ENCODE data around the gene TBC1D4. TPM values are rescaled to one million over a fixed set of nuclear protein-coding genes. Genes with fewer than 3 reads are reported as not detected.

Gene TBC1D4
- total and polyA plus RNA-seq, 2 donors (not counting 1 experiment from before 2014, with no cell fraction given): 10.3 to 15.4 TPM

- no peak overlapping the region for H3K9ac ChIP-seq (ENCODE audit: insufficient read depth, low read length)
- peaks cover 4% of the 10 kb centered on the region for H3K4me1 ChIP-seq (ENCODE audit: control insufficient read depth, extremely low read depth, insufficient read depth, low read length)
- H3K27me3 ChIP-seq (ENCODE audit: control insufficient read depth, insufficient read depth, low read length): no peaks in the 10 kb centered on the region
- H3K9me3 ChIP-seq (ENCODE audit: control insufficient read depth, insufficient read depth, low read depth, low read length): no peaks in the 10 kb centered on the region
- H3K4me3 ChIP-seq (replicated peaks in 1 of 4; ENCODE audit: control extremely low read depth in 1 of 4, insufficient read depth in 1 of 4, low read depth in 3 of 4, low read length in 4 of 4): no peak overlapping the region
- H3K4me2 ChIP-seq (ENCODE audit: extremely low read depth, insufficient read depth, low read length): no peak overlapping the region
- no peaks in the 10 kb centered on the region for H3K79me2 ChIP-seq (ENCODE audit: control insufficient read depth, insufficient read depth, low read length)
- no peaks in the 10 kb centered on the region for H4K20me1 ChIP-seq (ENCODE audit: control insufficient read depth, extremely low read depth, insufficient read depth, low read length)
- H2AFZ ChIP-seq (ENCODE audit: low read length): no peak overlapping the region
- H3K36me3 ChIP-seq (ENCODE audit: control insufficient read depth, insufficient read depth, low read length): no peaks in the 10 kb centered on the region
- no peak for TF ChIP-seq CTCF (conservative IDR thresholded peaks at IDR 0.05 in 1 of 2, IDR thresholded peaks at IDR 0.05 in 1 of 2; ENCODE audit: low read depth in 1 of 2, low read length in 2 of 2)
- H3K27ac ChIP-seq (ENCODE audit: insufficient read depth, low read length): no peak overlapping the region
- no peak for DNase-seq (ENCODE audit: low read depth in 2 of 2)
Measured at GRCh38 chr13:75390229-75390628, 91.7 kb downstream of the TBC1D4 start.

GRCh38 chr13:75385708-75386083 is 96.3 kb downstream of the TBC1D4 start:
- Histone ChIP-seq H3K79me2 (ENCODE audit: control insufficient read depth, insufficient read depth, low read length) (no peaks in the 10 kb centered on the region), H3K4me1 (ENCODE audit: control insufficient read depth, extremely low read depth, insufficient read depth, low read length) (no peaks in the 10 kb centered on the region), H4K20me1 (ENCODE audit: control insufficient read depth, extremely low read depth, insufficient read depth, low read length) (no peaks in the 10 kb centered on the region), H3K27ac (ENCODE audit: insufficient read depth, low read length) (no peak overlapping the region), H3K4me3 (replicated peaks in 1 of 4; ENCODE audit: control extremely low read depth in 1 of 4, insufficient read depth in 1 of 4, low read depth in 3 of 4, low read length in 4 of 4) (no peak overlapping the region), H3K9me3 (ENCODE audit: control insufficient read depth, insufficient read depth, low read depth, low read length) (no peaks in the 10 kb centered on the region), H3K27me3 (ENCODE audit: control insufficient read depth, insufficient read depth, low read length) (no peaks in the 10 kb centered on the region), H3K9ac (ENCODE audit: insufficient read depth, low read length) (no peak overlapping the region), H3K36me3 (ENCODE audit: control insufficient read depth, insufficient read depth, low read length) (no peaks in the 10 kb centered on the region), H3K4me2 (ENCODE audit: extremely low read depth, insufficient read depth, low read length) (no peak overlapping the region), H2AFZ (ENCODE audit: low read length) (no peak overlapping the region)
- no peak for DNase-seq (ENCODE audit: low read depth in 2 of 2)
- TF ChIP-seq EZH2 (IDR thresholded peaks at IDR 0.05; ENCODE audit: low read length, missing control alignments) (no peak), CTCF (conservative IDR thresholded peaks at IDR 0.05 in 1 of 2, IDR thresholded peaks at IDR 0.05 in 1 of 2; ENCODE audit: low read depth in 1 of 2, low read length in 2 of 2) (no peak)

- Histone ChIP-seq H3K4me3 (replicated peaks in 1 of 4; ENCODE audit: control extremely low read depth in 1 of 4, insufficient read depth in 1 of 4, low read depth in 3 of 4, low read length in 4 of 4) (no peak overlapping the region), H3K36me3 (ENCODE audit: control insufficient read depth, insufficient read depth, low read length) (no peaks in the 10 kb centered on the region), H3K4me1 (ENCODE audit: control insufficient read depth, extremely low read depth, insufficient read depth, low read length) (no peaks in the 10 kb centered on the region), H3K4me2 (ENCODE audit: extremely low read depth, insufficient read depth, low read length) (no peak overlapping the region), H3K27ac (ENCODE audit: insufficient read depth, low read length) (no peak overlapping the region), H4K20me1 (ENCODE audit: control insufficient read depth, extremely low read depth, insufficient read depth, low read length) (no peaks in the 10 kb centered on the region), H3K27me3 (ENCODE audit: control insufficient read depth, insufficient read depth, low read length) (no peaks in the 10 kb centered on the region), H3K9me3 (ENCODE audit: control insufficient read depth, insufficient read depth, low read depth, low read length) (no peaks in the 10 kb centered on the region), H2AFZ (ENCODE audit: low read length) (no peak overlapping the region), H3K9ac (ENCODE audit: insufficient read depth, low read length) (no peak overlapping the region), H3K79me2 (ENCODE audit: control insufficient read depth, insufficient read depth, low read length) (no peaks in the 10 kb centered on the region)
- DNase-seq (ENCODE audit: low read depth in 2 of 2): no peak
- TF ChIP-seq CTCF (conservative IDR thresholded peaks at IDR 0.05 in 1 of 2, IDR thresholded peaks at IDR 0.05 in 1 of 2; ENCODE audit: low read depth in 1 of 2, low read length in 2 of 2) (no peak), EZH2 (IDR thresholded peaks at IDR 0.05; ENCODE audit: low read length, missing control alignments) (no peak)
Measured at GRCh38 chr13:75384879-75385707, 96.9 kb downstream of the TBC1D4 start.

All from fibroblast of lung (primary cell).